ENCODE measurements around the gene ANKH.
A peak's percentile ranks its signal among the peaks of the same experiment; 100 is the strongest.
"Not testable (repeated sequence)": the region's sequence is repeated elsewhere in the genome, so short reads cannot be mapped to it uniquely, and the experiment has no call there.

ANKH gene

GRCh38 chr5:14882658-14883580 is 11.3 kb upstream of the ANKH start:
- DNase-seq: no peak

GRCh38 chr5:14881826-14882225 is 10.2 kb upstream of the ANKH start:
- no peak for DNase-seq

DNA sequence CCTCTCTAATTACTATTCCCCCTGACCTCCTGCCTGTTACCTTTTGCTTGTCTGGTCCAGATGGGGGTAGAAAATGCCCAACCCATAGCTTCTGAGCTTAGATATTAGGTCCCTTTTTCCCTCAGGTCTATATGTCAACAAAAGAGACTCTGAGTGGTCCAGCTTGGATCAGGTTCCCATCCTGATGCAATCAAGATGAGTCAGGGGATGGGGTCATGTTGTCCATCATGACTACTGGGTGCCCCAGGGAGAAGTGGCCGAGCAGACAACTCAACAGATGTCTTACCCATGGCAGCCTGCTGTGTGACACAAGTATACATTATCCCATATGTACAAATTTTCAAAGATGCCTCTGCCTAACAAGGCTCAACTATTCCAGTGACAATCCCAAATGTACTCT is 9.1 kb upstream of the ANKH start:
- DNase-seq: no peak

GRCh38 chr5:14879937-14880589 is 8.5 kb upstream of the ANKH start:
- DNase-seq: no peak

- DNase-seq: no peak
Observed at GRCh38 chr5:14879393-14879792, 7.8 kb upstream of the ANKH start.

- not testable (repeated sequence) for DNase-seq
Observed at GRCh38 chr5:14878192-14878591, 6.6 kb upstream of the ANKH start.

GRCh38 chr5:14876095-14876494 is 4.5 kb upstream of the ANKH start:
- no peak for DNase-seq

DNA sequence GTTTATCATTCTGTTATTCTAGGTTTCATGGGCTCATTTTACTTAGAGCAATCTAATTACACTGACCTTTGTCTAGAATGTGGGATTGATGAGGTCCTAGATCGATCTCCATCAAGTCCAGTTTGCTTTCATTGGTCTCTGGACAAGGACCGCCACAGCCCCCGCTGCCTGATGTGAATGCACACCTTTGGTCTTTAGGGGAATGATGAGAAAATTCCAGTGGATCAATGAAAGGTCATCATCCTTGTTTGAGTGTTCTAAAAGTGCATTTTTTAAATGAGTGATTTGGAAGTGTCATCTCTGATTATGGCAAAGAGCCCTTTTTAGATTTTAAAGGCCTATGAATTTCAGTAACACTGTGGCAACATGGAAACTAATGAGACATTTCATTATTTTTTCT is 2.2 kb upstream of the ANKH start:
- DNase-seq: no peak

GRCh38 chr5:14873093-14873492 is 1.5 kb upstream of the ANKH start:
- peak; percentile 19 for DNase-seq

GRCh38 chr5:14872070-14872989 is 752 bp upstream of the ANKH start:
- peak; percentile 82 for DNase-seq

- peak; percentile 75 for DNase-seq
Observed at GRCh38 chr5:14870337-14871213, 1.0 kb downstream of the ANKH start.

- DNase-seq: peak; percentile 60
Observed at GRCh38 chr5:14869668-14870164, 1.9 kb downstream of the ANKH start.

- DNase-seq: no peak
Observed at GRCh38 chr5:14869233-14869632, 2.3 kb downstream of the ANKH start.

- DNase-seq: no peak
Observed at GRCh38 chr5:14868771-14869170, 2.8 kb downstream of the ANKH start.

DNA sequence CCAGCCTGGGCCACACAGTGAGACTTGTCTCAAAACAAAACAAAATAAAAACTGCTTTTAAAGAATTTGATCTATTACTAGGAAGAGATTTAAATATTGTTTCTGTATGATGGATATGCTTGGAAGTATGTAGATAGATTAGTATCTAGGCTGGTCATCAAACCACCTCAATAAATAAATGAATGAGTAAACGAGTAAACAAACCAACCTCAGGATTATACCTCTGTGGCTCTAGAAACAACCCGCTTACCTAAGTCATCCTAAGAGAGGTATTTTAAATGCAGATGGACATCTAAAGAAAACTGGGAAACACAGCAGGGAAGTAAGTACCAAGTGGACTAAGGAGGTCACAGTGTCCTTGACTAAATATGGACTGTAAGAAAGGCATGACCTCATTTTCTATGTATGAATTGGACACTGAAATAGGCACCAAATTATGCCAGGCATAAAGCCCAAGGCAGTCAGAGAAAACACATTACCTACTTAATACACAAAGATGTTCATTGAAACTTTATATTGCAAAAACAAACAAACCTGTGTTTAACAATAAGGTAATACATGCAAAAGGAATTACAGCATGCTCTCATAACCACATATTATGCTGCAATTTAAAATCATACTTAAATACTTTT is 7.3 kb downstream of the ANKH start:
- no peak for DNase-seq

DNA sequence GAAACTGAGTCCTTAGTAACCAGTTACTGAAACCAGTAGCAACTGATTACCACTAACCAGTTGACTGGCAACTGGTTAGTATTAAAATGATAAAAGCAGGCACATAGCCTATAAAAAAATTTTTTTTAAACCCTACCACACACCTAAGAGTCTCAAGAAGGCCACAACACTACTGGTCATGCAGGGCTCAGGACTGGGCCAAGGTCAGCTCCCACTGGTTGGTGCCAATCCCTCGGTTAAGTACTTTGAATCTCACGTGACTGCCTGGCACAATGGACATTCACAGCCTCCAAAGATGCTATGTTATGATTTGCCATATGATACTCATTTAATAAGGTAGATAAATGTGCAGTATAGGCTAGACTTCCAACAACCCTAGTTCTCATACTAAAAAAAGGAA is 8.5 kb downstream of the ANKH start:
- DNase-seq: no peak

- DNase-seq: no peak
Observed at GRCh38 chr5:14861123-14861765, 10.3 kb downstream of the ANKH start.

DNA sequence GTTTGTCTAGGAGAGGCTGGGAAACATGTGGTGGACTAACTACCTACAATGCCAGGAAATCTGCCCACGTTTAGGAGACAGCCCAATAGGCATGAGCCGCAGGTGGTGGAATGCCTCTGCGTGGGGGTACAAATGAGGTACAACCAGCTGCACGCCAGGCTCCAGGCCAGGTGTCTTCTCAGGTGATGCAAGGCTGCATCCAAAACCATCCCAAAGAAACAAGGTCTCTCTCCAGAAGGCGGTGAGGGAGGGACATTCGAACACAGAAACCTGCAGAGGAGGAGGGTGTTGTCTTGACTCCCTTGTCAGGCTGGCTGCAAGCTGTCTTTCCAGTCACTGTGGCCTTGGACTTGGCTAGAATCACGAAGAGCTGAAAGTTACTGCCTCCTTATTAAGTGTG is 11.6 kb downstream of the ANKH start:
- DNase-seq: no peak

- DNase-seq: no peak
Observed at GRCh38 chr5:14859150-14859549, 12.4 kb downstream of the ANKH start.

DNA sequence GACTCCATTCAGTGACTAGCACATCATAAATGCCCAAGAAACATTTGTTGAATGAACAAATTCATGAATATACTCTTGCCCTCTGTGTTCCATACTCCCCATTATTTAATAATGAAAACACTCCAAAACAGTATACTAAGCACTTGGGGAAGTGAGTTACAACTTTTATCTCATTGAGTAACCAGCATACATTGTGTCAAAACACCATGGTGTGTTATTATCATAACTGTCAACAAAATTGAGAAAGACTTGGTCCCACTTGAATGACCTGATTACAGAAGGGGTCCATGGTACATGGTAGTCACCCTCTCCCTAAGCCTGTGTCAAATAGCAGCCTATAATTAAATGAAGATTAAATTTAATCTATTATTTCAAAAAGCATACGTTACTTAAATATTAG is 16.2 kb downstream of the ANKH start:
- no peak for DNase-seq

DNA sequence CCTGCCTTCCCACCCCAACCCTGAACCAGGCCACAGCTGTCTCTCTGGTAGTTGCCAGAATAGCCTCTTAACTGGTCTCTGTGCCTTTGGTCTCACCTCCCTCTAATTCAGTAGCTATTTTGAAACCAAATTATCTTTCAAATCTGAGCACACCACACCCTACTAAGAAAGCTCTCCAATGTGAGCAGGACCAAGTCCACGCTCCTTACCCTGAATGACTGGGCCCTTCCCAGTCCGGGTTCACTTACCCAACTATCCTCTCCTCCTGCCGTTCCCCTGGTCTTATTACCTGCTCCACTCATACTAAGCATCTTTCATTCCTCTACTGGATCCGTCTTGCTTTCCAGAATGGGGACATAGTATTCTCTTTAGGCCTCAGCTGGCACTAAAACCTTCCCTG is 16.8 kb downstream of the ANKH start:
- no peak for DNase-seq

Data from stimulated activated CD4-positive, alpha-beta T cell treated with anti-CD3 and anti-CD28 coated beads, Interleukin-15, amount 100 ng/mL, for 24 hours (primary cell).